ENCODE data around the gene SV2A. TPM values are rescaled to one million over a fixed set of nuclear protein-coding genes. Genes with fewer than 3 reads are reported as not detected.

Gene SV2A
- total RNA-seq, 3 donors from 2014 or later, result 0.32 to 3.6 (median 2.2) TPM

DNA sequence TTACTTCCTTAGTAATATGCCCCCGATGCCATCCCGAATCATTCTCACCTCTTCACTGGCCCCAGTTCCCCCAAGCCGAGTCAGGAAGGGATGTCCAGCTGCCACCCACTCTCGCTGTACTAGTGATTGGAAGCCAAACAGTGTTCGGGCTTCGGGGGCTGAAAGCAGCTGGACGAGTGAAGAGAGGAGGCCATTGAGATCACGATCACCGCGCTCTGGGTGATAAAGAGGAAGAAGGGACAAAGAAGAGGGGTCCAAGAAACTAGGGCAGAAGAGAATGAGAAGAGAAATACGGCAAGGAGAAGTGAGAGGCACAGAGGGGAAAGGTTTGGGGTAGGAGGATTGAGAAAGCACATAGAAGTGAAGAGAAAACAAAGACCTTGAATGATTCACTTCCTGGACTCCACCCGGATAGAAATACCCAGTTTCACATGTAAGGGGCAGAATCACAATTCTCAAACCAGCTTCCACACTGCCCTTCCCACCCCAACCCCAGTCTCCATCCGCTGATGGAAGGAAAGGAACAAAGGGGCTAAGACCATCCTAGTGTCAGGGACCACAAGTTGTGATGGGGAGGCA lies 13.7 kb upstream of the SV2A start:
- no peaks in the 10 kb centered on the region for H3K36me3 ChIP-seq
- no peak overlapping the region for H3K27ac ChIP-seq
- H3K9me3 ChIP-seq, result no peaks in the 10 kb centered on the region
- intact Hi-C loops (cut with DNase I; ENCODE audit: low total_unique reads), result no loop called here
- no peak overlapping the region for H3K4me3 ChIP-seq
- DNase-seq (ENCODE audit: low spot score in 2 of 2), result no peak
- H3K27me3 ChIP-seq, result no peaks in the 10 kb centered on the region
- TF ChIP-seq, protein P1, sequence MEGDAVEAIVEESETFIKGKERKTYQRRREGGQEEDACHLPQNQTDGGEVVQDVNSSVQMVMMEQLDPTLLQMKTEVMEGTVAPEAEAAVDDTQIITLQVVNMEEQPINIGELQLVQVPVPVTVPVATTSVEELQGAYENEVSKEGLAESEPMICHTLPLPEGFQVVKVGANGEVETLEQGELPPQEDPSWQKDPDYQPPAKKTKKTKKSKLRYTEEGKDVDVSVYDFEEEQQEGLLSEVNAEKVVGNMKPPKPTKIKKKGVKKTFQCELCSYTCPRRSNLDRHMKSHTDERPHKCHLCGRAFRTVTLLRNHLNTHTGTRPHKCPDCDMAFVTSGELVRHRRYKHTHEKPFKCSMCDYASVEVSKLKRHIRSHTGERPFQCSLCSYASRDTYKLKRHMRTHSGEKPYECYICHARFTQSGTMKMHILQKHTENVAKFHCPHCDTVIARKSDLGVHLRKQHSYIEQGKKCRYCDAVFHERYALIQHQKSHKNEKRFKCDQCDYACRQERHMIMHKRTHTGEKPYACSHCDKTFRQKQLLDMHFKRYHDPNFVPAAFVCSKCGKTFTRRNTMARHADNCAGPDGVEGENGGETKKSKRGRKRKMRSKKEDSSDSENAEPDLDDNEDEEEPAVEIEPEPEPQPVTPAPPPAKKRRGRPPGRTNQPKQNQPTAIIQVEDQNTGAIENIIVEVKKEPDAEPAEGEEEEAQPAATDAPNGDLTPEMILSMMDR (IDR thresholded peaks at IDR 0.05), result no peak
- TF ChIP-seq POLR2A (IDR thresholded peaks at IDR 0.05) (no peak), POLR2AphosphoS5 (IDR thresholded peaks at IDR 0.05) (no peak)
- H3K4me1 ChIP-seq, result peaks cover under 1 to 9% of the 10 kb centered on the region in 2 donors

DNA sequence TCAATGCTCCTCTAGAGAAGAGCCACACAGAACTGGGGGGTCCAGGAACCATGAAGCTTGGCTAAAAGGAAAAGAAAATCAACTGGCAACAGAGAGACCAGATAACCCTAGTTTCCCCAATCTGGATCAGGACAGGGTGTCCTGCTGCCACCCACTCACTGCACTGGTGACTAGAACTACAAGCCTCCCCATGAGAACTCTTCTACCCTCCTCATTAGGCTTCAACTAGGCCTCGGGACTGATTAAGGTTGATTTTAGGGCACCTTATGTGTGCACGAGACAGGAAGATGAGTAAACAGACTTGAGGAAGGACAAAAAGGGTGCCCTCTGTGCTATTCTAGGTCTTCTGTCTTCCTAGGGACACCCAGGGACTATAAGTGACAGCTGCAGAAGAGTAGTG lies 12.2 kb upstream of the SV2A start:
- intact Hi-C loops (cut with DNase I; ENCODE audit: low total_unique reads), result no loop called here

DNA sequence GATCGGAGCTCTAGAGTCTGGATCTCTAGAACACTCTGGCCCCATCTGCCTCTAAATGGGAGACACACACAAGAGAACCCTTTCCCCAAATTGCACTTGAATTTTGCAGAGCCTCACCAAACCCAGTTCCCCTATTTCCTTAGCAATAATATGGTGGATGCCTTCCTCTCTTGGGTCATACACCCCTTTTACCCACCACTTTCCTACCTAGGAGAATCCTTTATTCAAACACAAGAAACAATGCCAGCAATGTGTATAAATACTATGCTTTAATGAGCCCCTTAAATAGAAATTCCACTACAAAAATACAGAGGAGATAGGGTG lies 10.7 kb upstream of the SV2A start:
- H3K27ac ChIP-seq, result peak overlapping the region; percentile 97
- DNase-seq (ENCODE audit: low spot score in 2 of 2), result no peak
- H3K9me3 ChIP-seq, result no peaks in the 10 kb centered on the region
- H3K27me3 ChIP-seq, result no peaks in the 10 kb centered on the region
- intact Hi-C loops (cut with DNase I; ENCODE audit: low total_unique reads), result no loop called here
- TF ChIP-seq, protein P1 (IDR thresholded peaks at IDR 0.05), result no peak
- no peak for TF ChIP-seq POLR2A (IDR thresholded peaks at IDR 0.05)
- no peak for TF ChIP-seq POLR2AphosphoS5 (IDR thresholded peaks at IDR 0.05)
- no peaks in the 10 kb centered on the region for H3K36me3 ChIP-seq
- H3K4me3 ChIP-seq, result peak overlapping the region; percentile 84 to 99 (median 92)
- peaks cover 5 to 16% of the 10 kb centered on the region in 2 donors for H3K4me1 ChIP-seq

More for the DNA sequence above, 12.2 kb upstream of the SV2A start:
- no peaks in the 10 kb centered on the region for H3K27me3 ChIP-seq
- H3K4me1 ChIP-seq, result peaks cover 5 to 16% of the 10 kb centered on the region in 2 donors
- no peak for DNase-seq (ENCODE audit: low spot score in 2 of 2)
- TF ChIP-seq, protein P1 (IDR thresholded peaks at IDR 0.05), result no peak
- no peak for TF ChIP-seq POLR2A (IDR thresholded peaks at IDR 0.05)
- no peak for TF ChIP-seq POLR2AphosphoS5 (IDR thresholded peaks at IDR 0.05)
- no peaks in the 10 kb centered on the region for H3K36me3 ChIP-seq
- no peaks in the 10 kb centered on the region for H3K9me3 ChIP-seq
- no peak overlapping the region for H3K27ac ChIP-seq
- H3K4me3 ChIP-seq, result no peak overlapping the region

DNA sequence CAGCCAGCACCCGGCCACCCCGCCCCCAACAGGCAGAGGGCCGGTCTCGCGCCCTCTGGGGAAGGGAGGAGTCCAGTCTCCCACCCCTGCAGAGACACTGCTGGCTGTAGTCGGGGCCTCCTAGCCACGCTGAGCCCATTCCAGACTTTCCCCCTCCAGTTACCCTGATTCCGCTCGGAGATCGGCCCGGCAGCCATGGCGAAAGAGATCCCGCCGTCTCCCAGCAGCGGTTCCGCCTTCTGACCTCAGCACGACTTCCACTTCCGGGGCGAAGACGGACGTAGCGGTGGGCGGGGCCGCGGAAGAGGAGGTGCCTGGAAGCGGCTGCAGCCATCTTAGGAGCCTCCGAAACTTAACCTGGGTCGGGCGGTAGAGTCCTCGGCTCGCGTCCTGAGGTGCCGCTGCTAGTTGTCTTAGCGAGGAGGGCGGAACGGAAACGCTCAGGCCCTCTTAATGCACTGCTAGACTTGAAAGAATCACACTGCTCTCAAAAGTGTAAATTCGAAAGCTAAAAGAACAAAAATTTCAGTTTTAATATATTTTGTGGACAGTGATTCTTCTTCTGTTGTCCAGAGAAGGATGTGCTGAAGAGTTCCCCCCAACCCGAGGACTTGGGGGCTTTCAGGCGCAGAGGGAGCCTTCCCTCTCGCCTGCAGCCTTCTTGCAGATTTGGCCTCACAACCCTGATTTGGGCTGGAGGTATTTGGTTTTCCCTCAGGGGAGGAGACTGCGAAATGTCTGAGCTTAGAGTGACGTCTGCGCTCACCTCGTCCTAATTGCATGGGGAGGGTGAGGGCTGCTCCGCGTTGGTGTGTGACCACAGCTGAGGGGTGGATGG lies 10.1 kb upstream of the SV2A start, which contains the start of gene SF3B4:
TSS of gene SF3B4 (minus strand) at position 241 of the 838 bp plus-strand sequence. CDS start at position 197, 44 bp downstream.
- Histone ChIP-seq H3K4me1 (peaks cover 5 to 16% of the 10 kb centered on the region in 2 donors), H3K9me3 (no peaks in the 10 kb centered on the region), H3K27me3 (no peaks in the 10 kb centered on the region), H3K4me3 (peak within 1 kb of the TSS; percentile 84 to 99 (median 92)), H3K27ac (peak within 1 kb of the TSS; percentile 97), H3K36me3 (no peaks in the 10 kb centered on the region)
- DNase-seq (ENCODE audit: low spot score in 2 of 2), result peak; percentile 95 to 97
- TF ChIP-seq, protein P1 (IDR thresholded peaks at IDR 0.05), result peak in 1 of 3 donors; percentile 26
- TF ChIP-seq POLR2A (IDR thresholded peaks at IDR 0.05), result peak; percentile 97
- TF ChIP-seq POLR2AphosphoS5 (IDR thresholded peaks at IDR 0.05), result peak; percentile 89 to 99 (median 98)
- intact Hi-C loops (cut with DNase I; ENCODE audit: low total_unique reads), result no loop called here

DNA sequence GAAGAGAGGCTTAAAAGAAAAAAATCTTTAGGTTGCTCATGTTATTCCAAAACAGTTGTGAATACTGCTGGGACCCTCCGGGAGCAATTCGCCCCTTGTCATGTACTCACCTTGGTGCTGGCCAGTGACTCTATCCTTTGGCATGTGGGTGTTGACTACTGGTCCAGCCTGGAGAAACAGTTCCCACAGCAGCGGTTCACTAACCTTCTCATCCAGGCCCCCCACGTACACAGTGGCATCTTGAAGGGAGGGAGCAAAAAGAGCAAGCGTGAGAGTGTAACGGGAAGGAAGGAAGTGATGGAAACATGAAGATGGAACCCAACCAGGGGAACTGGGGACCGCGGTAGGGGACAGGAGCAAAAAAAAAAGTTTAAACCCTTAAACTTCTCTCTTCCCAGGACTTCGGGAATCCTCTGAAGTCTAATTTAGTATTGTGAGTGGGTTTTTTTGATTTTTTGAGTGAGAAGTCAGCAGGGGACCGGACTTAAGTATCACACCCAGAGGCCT lies 9.5 kb upstream of the SV2A start:
- H3K4me3 ChIP-seq, result peak overlapping the region; percentile 84 to 99 (median 92)
- H3K9me3 ChIP-seq, result no peaks in the 10 kb centered on the region
- no peaks in the 10 kb centered on the region for H3K36me3 ChIP-seq
- H3K27me3 ChIP-seq, result no peaks in the 10 kb centered on the region
- H3K4me1 ChIP-seq, result peaks cover 5 to 16% of the 10 kb centered on the region in 2 donors
- TF ChIP-seq POLR2A (IDR thresholded peaks at IDR 0.05) (no peak), POLR2AphosphoS5 (IDR thresholded peaks at IDR 0.05) (no peak)
- TF ChIP-seq, protein P1 (IDR thresholded peaks at IDR 0.05), result no peak
- no peak for DNase-seq (ENCODE audit: low spot score in 2 of 2)
- intact Hi-C loops (cut with DNase I; ENCODE audit: low total_unique reads), result no loop called here
- H3K27ac ChIP-seq, result peak overlapping the region; percentile 97
